WTC11 (cell line): ENCODE data around the gene ILF2. TPM values are rescaled to one million over a fixed set of nuclear protein-coding genes. Genes with fewer than 3 reads are reported as not detected.
A peak's percentile ranks its signal among the peaks of the same experiment; 100 is the strongest.

Experiments used
- ATAC-seq: fragments of 200-7000 bp; cut with Tn5 transposase; 2 replicates; pipeline ENCODE4 v1.10.0; 2021; ENCODE audit warnings: mild to moderate bottlenecking, moderate library complexity
- CTCF ChIA-PET: fragments of 300-600 bp; sonication (Branson Sonifier 250); formaldehyde crosslinking; loops from one replicate; lab custom pipeline; 2021; ENCODE audit warnings: antibody characterized with exemption; lab: Charles Lee
- POLR2A ChIA-PET: fragments of 350-600 bp; sonication (Branson Sonifier 250); formaldehyde crosslinking; loops from one replicate; lab custom pipeline; 2021; ENCODE audit warnings: antibody characterized with exemption; lab: Charles Lee
- DNase-seq: peaks from one replicate; pipeline ENCODE4 v3.0.0; 2021; ENCODE audit warnings: low spot score
- H3K27ac Mint-ChIP-seq: 2 replicates; pipeline ENCODE4 v1.8.0; 2021; ENCODE audit warnings: mixed read lengths
- H3K27me3 Mint-ChIP-seq: 2 replicates; pipeline ENCODE4 v1.8.0; 2021; ENCODE audit warnings: low read depth, mild to moderate bottlenecking, moderate library complexity, mixed read lengths
- H3K36me3 Mint-ChIP-seq: 2 replicates; pipeline ENCODE4 v1.8.0; 2021; ENCODE audit warnings: mixed read lengths
- H3K4me1 Mint-ChIP-seq: 2 replicates; pipeline ENCODE4 v1.8.0; 2022; ENCODE audit warnings: mixed read lengths
- H3K4me3 Mint-ChIP-seq: 2 replicates; pipeline ENCODE4 v1.8.0; 2021; ENCODE audit warnings: mild to moderate bottlenecking, moderate library complexity, mixed read lengths
- H3K9me3 Mint-ChIP-seq: 2 replicates; pipeline ENCODE4 v1.8.0; 2021; ENCODE audit warnings: mixed read lengths
- ARID4B ChIP-seq: sonication (generic); formaldehyde crosslinking; IDR thresholded peaks from 2 replicates; pipeline ENCODE4 v1.8.0; 2023; ENCODE audit warnings: missing genetic modification reagents, mild to moderate bottlenecking, borderline replicate concordance
- CREB1 ChIP-seq: sonication (generic); formaldehyde crosslinking; IDR thresholded peaks from 2 replicates; pipeline ENCODE4 v1.8.0; 2023; ENCODE audit warnings: mild to moderate bottlenecking, missing genetic modification reagents
- EMX1 ChIP-seq: fragments of 250-450 bp; sonication (Bioruptor Pico); IDR thresholded peaks from 2 replicates; pipeline ENCODE4 v1.8.0; 2021; ENCODE audit warnings: mild to moderate bottlenecking
- ERG ChIP-seq: fragments of 250-450 bp; sonication (Bioruptor Pico); IDR thresholded peaks from 2 replicates; pipeline ENCODE4 v1.8.0; 2021; ENCODE audit warnings: mild to moderate bottlenecking
- IRF1 ChIP-seq: sonication (generic); formaldehyde crosslinking; IDR thresholded peaks from 2 replicates; pipeline ENCODE4 v1.8.0; 2023; ENCODE audit warnings: missing genetic modification reagents
- NFATC4 ChIP-seq: fragments of 250-450 bp; sonication (Bioruptor Pico); IDR thresholded peaks from 2 replicates; pipeline ENCODE4 v1.9.0; 2021; ENCODE audit warnings: mild to moderate bottlenecking
- NR3C1 ChIP-seq: sonication (generic); formaldehyde crosslinking; conservative IDR thresholded peaks from 2 replicates; pipeline ENCODE4 v1.8.1; 2023; ENCODE audit warnings: low read depth, mild to moderate bottlenecking, missing genetic modification reagents
- STAT6 ChIP-seq: sonication (generic); formaldehyde crosslinking; conservative IDR thresholded peaks from 2 replicates; pipeline ENCODE4 v1.8.1; 2023; ENCODE audit warnings: mild to moderate bottlenecking, low read depth, missing genetic modification reagents, moderate library complexity
- TEAD4 ChIP-seq: sonication (generic); formaldehyde crosslinking; IDR thresholded peaks from 2 replicates; pipeline ENCODE4 v1.8.0; 2022; ENCODE audit warnings: mild to moderate bottlenecking, missing genetic modification reagents
- ZBTB21 ChIP-seq: sonication (generic); formaldehyde crosslinking; IDR thresholded peaks from 2 replicates; pipeline ENCODE4 v1.8.1; 2023; ENCODE audit warnings: mild to moderate bottlenecking, missing genetic modification reagents, borderline replicate concordance
- ZNF138 ChIP-seq: sonication (generic); formaldehyde crosslinking; conservative IDR thresholded peaks from 2 replicates; pipeline ENCODE4 v1.8.1; 2022; ENCODE audit warnings: mild to moderate bottlenecking, moderate library complexity, missing genetic modification reagents
- ZNF416 ChIP-seq: fragments of 250-450 bp; sonication (Bioruptor Pico); IDR thresholded peaks from 2 replicates; pipeline ENCODE4 v1.9.0; 2021; ENCODE audit warnings: mild to moderate bottlenecking, inconsistent platforms
- ZNF425 ChIP-seq: fragments of 250-450 bp; sonication (Bioruptor Pico); conservative IDR thresholded peaks from 2 replicates; pipeline ENCODE4 v1.9.0; 2021; ENCODE audit warnings: mild to moderate bottlenecking
- total RNA-seq: library from RNA; stranded (reverse); gene quantifications from 3 replicates; pipeline ENCODE4 v1.2.3, GENCODE V29; 2021

The ILF2 gene
- total RNA-seq, 1 experiment from 2014 or later: 337 TPM

GRCh38 chr1:153649863-153650235, 20.9 kb downstream of the ILF2 start (continued):
- TF ChIP-seq ARID4B (CRISPR knock-in tag) (no peak), EMX1 (CRISPR knock-in tag) (no peak), STAT6 (CRISPR knock-in tag) (no peak), ZBTB21 (CRISPR knock-in tag) (no peak)

GRCh38 chr1:153649137-153649862, 21.5 kb downstream of the ILF2 start:
- ChIA-PET POLR2A (interaction anchor here (0.8 to 3.4 kb wide), 4 partner anchors 9 to 21 kb away, joined by 3 to 14 read pairs (median 4); partner anchors contain the start of genes CHTOP, S100A1, S100A13 and SNAPIN), CTCF (interaction anchor here (0.5 to 1.7 kb wide), 6 partner anchors 22 to 139 kb away, joined by 3 to 6 read pairs (median 4); partner anchors contain the start of gene S100A13)
- H3K9me3 Mint-ChIP-seq: no peaks in the 10 kb centered on the region
- H3K4me1 Mint-ChIP-seq: peaks cover 8% of the 10 kb centered on the region
- no peak for DNase-seq
- ATAC-seq: no peak
- peaks cover 2% of the 10 kb centered on the region; the same call in 1 of the 2 replicates for H3K27me3 Mint-ChIP-seq
- H3K36me3 Mint-ChIP-seq: peaks cover 17% of the 10 kb centered on the region
- no peak overlapping the region for H3K4me3 Mint-ChIP-seq
- no peak overlapping the region for H3K27ac Mint-ChIP-seq
- TF ChIP-seq STAT6 (CRISPR knock-in tag) (no peak), TEAD4 (CRISPR knock-in tag) (no peak), NR3C1 (CRISPR knock-in tag) (no peak), ZNF138 (no peak), IRF1 (CRISPR knock-in tag) (no peak)

- Mint-ChIP-seq H3K27ac (peak overlapping the region; percentile 64; the same call in 1 of the 2 replicates), H3K9me3 (no peaks in the 10 kb centered on the region), H3K36me3 (peaks cover 29% of the 10 kb centered on the region), H3K4me1 (peaks cover 8% of the 10 kb centered on the region), H3K4me3 (no peak overlapping the region), H3K27me3 (no peaks in the 10 kb centered on the region)
- ChIA-PET POLR2A (interaction anchor here (0.8 to 3.4 kb wide), 4 partner anchors 12 to 61 kb away, joined by 4 to 14 read pairs (median 5); partner anchors contain the start of genes CHTOP, S100A1 and S100A13), CTCF (interaction anchor here (0.5 to 2.2 kb wide), 10 partner anchors 14 to 319 kb away, joined by 3 to 12 read pairs (median 4); partner anchors contain the start of genes CHTOP, CREB3L4, S100A13 and S100A6)
- no peak for DNase-seq
- no peak; the same call in 1 of the 2 replicates for ATAC-seq
- 0 out of 2 replicates have a peak, but pooled peaks have one; percentile 78 for TF ChIP-seq EMX1 (CRISPR knock-in tag)
- TF ChIP-seq NFATC4: peak; percentile 79
- TF ChIP-seq ZNF416: peak; percentile 28; the same call in 1 of the 2 replicates
- TF ChIP-seq ZNF425 (CRISPR knock-in tag): peak; percentile 58; the same call in 1 of the 2 replicates
- TF ChIP-seq ERG (CRISPR knock-in tag): 0 out of 2 replicates have a peak, but pooled peaks have one; percentile 2
- TF ChIP-seq CREB1 (CRISPR knock-in tag): no peak
Observed at GRCh38 chr1:153648000-153648643, 22.7 kb downstream of the ILF2 start.
